GM12872 (cell line): Measurements from ENCODE around the gene SLC19A3.

Source experiments
- TF ChIP-seq, protein P1 (sequence below): IDR thresholded peaks from 3 replicates; pipeline ENCODE4 v1.5.1; 2011; ENCODE audit warnings: low read depth, mild to moderate bottlenecking, low read length, moderate library complexity; ENCODE audit not compliant: insufficient read depth

The SLC19A3 gene

DNA sequence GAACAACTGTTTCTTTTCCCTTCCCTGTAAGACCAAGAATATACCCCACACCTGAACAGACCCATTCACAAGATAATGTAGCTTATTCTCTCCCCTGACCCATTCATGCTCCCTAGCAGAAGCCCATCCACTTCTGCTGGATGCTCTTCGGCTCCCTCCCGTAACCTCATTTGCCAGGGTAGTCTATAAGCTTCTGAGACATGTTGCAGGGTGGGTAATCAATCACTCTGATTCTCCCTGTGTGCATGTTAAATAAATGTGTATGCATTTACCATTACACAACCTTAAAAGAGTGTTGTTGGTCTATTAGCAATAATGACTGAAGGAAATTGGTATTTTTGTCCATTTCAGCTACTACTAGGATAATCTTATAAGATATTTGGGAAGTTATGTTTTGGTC lies 1.3 kb downstream of the SLC19A3 start:
- TF ChIP-seq, protein P1, sequence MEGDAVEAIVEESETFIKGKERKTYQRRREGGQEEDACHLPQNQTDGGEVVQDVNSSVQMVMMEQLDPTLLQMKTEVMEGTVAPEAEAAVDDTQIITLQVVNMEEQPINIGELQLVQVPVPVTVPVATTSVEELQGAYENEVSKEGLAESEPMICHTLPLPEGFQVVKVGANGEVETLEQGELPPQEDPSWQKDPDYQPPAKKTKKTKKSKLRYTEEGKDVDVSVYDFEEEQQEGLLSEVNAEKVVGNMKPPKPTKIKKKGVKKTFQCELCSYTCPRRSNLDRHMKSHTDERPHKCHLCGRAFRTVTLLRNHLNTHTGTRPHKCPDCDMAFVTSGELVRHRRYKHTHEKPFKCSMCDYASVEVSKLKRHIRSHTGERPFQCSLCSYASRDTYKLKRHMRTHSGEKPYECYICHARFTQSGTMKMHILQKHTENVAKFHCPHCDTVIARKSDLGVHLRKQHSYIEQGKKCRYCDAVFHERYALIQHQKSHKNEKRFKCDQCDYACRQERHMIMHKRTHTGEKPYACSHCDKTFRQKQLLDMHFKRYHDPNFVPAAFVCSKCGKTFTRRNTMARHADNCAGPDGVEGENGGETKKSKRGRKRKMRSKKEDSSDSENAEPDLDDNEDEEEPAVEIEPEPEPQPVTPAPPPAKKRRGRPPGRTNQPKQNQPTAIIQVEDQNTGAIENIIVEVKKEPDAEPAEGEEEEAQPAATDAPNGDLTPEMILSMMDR, result no peak

DNA sequence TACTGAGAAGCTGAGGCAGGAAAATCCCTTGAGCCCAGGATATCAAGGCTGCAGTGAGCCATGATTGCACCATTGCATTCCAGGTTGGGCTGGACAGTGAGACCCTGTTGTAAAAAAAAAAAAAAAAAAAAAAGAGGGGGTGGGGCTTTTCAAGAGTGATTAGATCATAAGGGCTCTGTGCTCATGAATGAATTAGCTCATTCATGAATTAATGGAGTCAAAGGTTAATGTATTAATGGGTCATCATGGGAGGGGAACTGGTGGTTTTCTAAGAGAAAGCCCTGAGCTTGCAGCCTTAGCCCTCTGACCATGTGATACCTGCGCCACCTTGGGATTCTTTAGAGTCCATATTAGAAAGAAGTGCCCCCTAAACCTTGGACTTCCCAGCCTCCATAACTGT lies 4.5 kb downstream of the SLC19A3 start:
- TF ChIP-seq, protein P1, result no peak

DNA sequence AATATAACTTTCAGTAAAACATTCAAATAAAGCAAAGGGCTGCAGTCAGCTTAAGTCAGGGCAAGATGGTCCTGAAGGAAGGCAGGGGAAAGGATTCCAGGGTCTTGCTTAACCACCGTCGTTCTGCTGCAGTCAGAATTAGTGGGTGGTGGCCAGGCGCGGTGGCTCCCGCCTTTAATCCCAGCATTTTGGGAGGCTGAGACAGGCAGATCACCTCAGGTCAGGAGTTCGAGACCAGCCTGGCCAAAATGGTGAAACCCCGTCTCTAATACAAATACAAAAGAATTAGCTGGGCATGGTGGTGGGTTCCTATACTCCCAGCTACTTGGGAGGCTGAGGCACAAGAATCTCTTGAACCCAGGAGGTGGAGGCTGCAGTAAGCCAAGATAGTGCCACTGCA lies 6.8 kb downstream of the SLC19A3 start:
- TF ChIP-seq, protein P1, result no peak

DNA sequence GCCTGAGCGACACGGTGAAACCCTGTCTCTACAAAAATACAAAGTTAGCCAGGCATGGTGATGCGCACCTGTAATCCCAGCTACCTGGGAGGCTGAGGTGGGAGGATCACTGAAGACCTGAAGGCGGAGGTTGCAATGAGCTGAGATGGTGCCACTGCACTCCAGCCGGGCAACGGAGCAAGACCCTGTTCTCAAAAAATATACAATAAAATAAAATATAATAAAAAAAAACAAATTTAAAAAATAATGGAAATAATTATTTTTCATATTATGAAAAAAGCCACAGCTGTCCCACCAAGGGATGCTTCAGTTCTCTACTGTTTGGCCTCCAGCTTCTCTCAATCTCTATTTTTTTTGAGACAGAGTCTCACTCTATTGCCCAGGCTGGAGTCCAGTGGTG lies 10.4 kb downstream of the SLC19A3 start:
- TF ChIP-seq, protein P1, result no peak

DNA sequence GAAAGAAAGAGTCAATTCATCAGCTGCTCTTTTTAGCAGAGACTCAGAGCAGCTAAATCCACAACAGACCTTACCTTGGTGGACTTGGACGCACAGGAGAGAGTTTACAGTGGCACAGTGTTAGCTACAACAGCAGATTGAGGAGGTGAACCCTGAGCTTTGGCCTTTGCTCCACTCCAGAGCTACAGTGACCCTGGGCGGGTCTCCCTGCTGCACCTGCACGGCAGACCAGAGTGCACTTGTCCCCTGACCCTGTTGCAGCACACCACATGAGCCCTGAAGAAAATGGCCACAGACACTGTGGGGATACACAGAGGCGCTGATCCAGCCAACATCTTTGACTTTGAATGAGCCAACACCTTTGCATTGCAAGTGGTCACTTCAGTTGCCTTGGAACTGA lies 11.0 kb downstream of the SLC19A3 start:
- TF ChIP-seq, protein P1, result no peak

- TF ChIP-seq, protein P1, result no peak
These were observed 13.9 kb downstream of the SLC19A3 start for GRCh38 chr2:227703961-227704360.

DNA sequence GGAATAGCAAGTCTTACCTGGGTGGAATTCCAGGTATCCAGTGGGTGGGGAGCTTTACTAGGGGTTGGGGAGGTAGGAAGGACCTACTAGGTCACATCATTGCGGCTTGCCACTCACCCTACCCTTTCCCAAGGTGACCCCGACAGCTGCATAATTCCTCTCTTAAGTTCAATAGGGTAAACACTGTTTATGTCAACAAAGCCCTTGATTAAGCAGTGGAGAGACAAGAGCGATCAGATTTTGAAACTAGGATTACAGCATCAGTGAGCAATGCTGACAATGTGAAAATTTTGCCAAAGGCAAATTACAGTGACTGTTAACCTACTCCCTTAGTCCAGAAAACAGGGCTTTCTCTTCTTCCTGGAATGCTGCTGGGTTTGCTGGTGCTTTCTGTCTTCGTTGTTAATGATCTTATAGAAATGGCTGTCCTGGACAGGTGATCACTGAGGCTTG lies 14.5 kb downstream of the SLC19A3 start:
- TF ChIP-seq, protein P1, result no peak

GRCh38 chr2:227701556-227701955 lies 16.3 kb downstream of the SLC19A3 start:
- TF ChIP-seq, protein P1, result no peak
